Renal pelvis (tissue), 4 donors: ENCODE measurements around the gene ALG12. TPM values are rescaled to one million over a fixed set of nuclear protein-coding genes. Genes with fewer than 3 reads are reported as not detected.

Source experiments
- DNase-seq: peaks from one replicate; pipeline ENCODE4 v3.0.0-alpha.2; 2013
- polyA plus RNA-seq, 3 donors: library from polyadenylated mRNA; unstranded; fragments of 120-200 nt; gene quantifications; one replicate each; pipeline ENCODE4 v1.2.1, GENCODE V29; 2013; ENCODE audit not compliant: insufficient read length in 3 of 3

The ALG12 gene
- polyA plus RNA-seq, 3 donors = 35.2 to 43.5 (median 40.6) TPM

- DNase-seq = peak; percentile 96
Measured at GRCh38 chr22:49960159-49961004, 42.1 kb upstream of the ALG12 start, which contains the start of gene PIM3. TSS of gene PIM3 (plus strand) at chr22:49960772. CDS start at chr22:49960948, 176 bp downstream.

- no peak for DNase-seq
Measured at GRCh38 chr22:49959782-49960158, 41.5 kb upstream of the ALG12 start.

GRCh38 chr22:49958931-49959781 is 40.9 kb upstream of the ALG12 start:
- DNase-seq = no peak

- no peak for DNase-seq
Measured at GRCh38 chr22:49958366-49958921, 40.2 kb upstream of the ALG12 start.

- DNase-seq = no peak
Measured at GRCh38 chr22:49957826-49958365, 39.7 kb upstream of the ALG12 start.

GRCh38 chr22:49956914-49957825 is 38.9 kb upstream of the ALG12 start:
- no peak for DNase-seq

- no peak for DNase-seq
Measured at GRCh38 chr22:49956418-49956770, 38.2 kb upstream of the ALG12 start.

GRCh38 chr22:49955581-49956417 is 37.6 kb upstream of the ALG12 start:
- no peak for DNase-seq

GRCh38 chr22:49954991-49955580 is 36.8 kb upstream of the ALG12 start:
- DNase-seq = no peak

- DNase-seq = no peak
Measured at GRCh38 chr22:49954354-49954753, 36.1 kb upstream of the ALG12 start.

- no peak for DNase-seq
Measured at GRCh38 chr22:49953680-49954344, 35.6 kb upstream of the ALG12 start.

- DNase-seq = no peak
Measured at GRCh38 chr22:49953027-49953679, 34.9 kb upstream of the ALG12 start.

GRCh38 chr22:49951986-49952896 is 34.0 kb upstream of the ALG12 start:
- no peak for DNase-seq

- no peak for DNase-seq
Measured at GRCh38 chr22:49951678-49951985, 33.4 kb upstream of the ALG12 start.

GRCh38 chr22:49951000-49951677 is 32.9 kb upstream of the ALG12 start:
- peak; percentile 74 for DNase-seq

GRCh38 chr22:49950396-49950994 is 32.3 kb upstream of the ALG12 start:
- no peak for DNase-seq

- DNase-seq = no peak
Measured at GRCh38 chr22:49949914-49950292, 31.7 kb upstream of the ALG12 start.
